Epithelial cell of proximal tubule (primary cell): Measurements from ENCODE around the gene CPB2. TPM values are rescaled to one million over a fixed set of nuclear protein-coding genes. Genes with fewer than 3 reads are reported as not detected.

Source experiments
- DNase-seq: peaks from one replicate; pipeline ENCODE4 v3.0.0-alpha.2; 2011; ENCODE audit warnings: low read depth
- H3K4me3 ChIP-seq: 2 replicates; pipeline ENCODE4 v1.5.1; 2011; ENCODE audit warnings: low read depth, mild to moderate bottlenecking, low read length
- total RNA-seq: library from RNA; depleted of rRNA; stranded (reverse); fragments of >200 nt; gene quantifications from 2 replicates; pipeline ENCODE4 v1.2.3, GENCODE V29; 2015
- TF ChIP-seq, protein P1 (sequence below): conservative IDR thresholded peaks from 2 replicates; pipeline ENCODE4 v1.5.1; 2012; ENCODE audit warnings: low read depth, mild to moderate bottlenecking, low read length

CPB2 gene
- total RNA-seq, 1 donor from 2014 or later: not detected

DNA sequence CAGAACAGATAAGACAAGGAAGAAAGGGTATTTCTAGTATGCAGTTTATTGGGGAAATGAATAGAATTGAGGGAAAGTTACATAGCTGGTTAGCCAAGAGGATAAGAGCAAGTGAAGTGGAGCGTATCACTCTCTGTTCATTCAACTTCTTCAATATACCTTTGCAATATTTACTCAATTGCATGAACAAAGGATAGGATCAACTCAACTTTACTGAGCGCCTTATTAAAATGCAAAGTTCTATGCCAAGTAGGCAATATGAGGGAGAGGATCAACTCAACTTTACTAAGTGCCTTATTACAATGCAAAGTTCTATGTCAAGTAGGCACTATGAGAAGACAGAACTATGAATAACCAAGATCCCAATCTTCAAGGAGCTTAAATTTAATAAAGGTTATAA is 96.2 kb downstream of the CPB2 start:
- TF ChIP-seq, protein P1, sequence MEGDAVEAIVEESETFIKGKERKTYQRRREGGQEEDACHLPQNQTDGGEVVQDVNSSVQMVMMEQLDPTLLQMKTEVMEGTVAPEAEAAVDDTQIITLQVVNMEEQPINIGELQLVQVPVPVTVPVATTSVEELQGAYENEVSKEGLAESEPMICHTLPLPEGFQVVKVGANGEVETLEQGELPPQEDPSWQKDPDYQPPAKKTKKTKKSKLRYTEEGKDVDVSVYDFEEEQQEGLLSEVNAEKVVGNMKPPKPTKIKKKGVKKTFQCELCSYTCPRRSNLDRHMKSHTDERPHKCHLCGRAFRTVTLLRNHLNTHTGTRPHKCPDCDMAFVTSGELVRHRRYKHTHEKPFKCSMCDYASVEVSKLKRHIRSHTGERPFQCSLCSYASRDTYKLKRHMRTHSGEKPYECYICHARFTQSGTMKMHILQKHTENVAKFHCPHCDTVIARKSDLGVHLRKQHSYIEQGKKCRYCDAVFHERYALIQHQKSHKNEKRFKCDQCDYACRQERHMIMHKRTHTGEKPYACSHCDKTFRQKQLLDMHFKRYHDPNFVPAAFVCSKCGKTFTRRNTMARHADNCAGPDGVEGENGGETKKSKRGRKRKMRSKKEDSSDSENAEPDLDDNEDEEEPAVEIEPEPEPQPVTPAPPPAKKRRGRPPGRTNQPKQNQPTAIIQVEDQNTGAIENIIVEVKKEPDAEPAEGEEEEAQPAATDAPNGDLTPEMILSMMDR: no peak
- DNase-seq: no peak
- no peak overlapping the region for H3K4me3 ChIP-seq

DNA sequence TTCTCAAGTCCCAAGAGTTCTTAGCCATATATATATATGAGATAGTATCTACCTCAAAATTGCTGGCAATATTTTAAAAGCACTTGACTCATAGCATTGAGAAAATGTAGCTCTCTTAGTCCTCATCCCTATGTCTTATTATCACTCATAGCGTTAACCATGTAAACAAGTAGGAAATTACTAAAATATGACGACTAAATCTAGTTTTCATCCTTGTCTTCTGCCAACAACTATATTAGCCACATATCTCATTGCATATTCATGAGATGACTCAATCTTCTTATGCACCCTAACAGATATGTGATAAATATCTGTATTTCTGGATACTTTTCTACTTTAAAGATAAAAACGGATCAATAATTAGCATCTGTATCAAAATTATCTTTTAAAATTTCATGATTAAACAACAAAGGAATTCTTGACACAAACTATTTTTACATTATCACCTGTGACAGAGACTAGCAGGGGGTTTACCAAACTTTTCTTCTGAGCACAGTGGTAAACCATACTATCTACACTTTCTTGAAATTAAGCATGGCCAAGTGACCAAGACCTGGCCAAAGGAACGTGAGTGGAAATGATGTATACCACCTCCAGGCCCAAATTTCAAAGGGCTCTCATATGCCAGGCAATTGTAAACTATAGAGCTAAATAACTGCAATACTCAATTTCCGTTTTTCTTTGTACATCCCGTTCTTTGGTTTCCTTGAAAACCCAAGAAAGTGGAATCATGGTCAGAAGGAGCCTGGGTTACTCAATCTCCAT is 98.0 kb downstream of the CPB2 start:
- H3K4me3 ChIP-seq: no peak overlapping the region
- DNase-seq: no peak
- TF ChIP-seq, protein P1: no peak

DNA sequence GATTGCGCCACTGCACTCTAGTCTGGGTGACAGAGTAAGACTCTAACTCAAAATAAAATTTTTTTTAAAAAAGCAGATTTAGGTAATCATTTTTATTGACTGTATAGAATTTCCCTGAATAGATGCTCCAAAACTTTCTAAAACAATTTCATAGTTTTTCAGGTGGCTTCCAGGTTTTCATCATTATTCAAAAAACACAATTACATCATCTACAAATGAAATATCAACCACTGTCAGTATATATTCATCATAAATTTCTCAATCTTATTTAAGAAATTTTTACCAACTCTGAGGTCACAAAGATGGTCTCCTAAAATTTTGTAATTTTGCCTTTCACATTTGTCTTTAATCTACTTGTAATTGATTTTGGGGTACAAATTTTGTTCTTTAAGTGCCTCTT is 100.3 kb downstream of the CPB2 start:
- TF ChIP-seq, protein P1: no peak
- DNase-seq: no peak
- H3K4me3 ChIP-seq: no peak overlapping the region

Other genes with a start within 250 kb of the CPB2 start
- gene ZC3H13, start 52.3 kb downstream of the CPB2 start, total RNA-seq: 12.7 and 16.9 TPM in 2 replicates
- gene LCP1, start 77.1 kb upstream of the CPB2 start, total RNA-seq: 7.0 and 24.6 TPM in 2 replicates
- not detected in 2 replicates for gene LRRC63, start 106.9 kb upstream of the CPB2 start, total RNA-seq